ENCODE data around the gene CLIP2.
"Not testable (repeated sequence)": the region's sequence is repeated elsewhere in the genome, so short reads cannot be mapped to it uniquely, and the experiment has no call there.

The CLIP2 gene

GRCh38 chr7:74343281-74344131 is 54.3 kb downstream of the CLIP2 start:
- Histone ChIP-seq H3K9me3 (ENCODE audit: control insufficient read depth in 1 of 2, low read length in 2 of 2) (no peaks in the 10 kb centered on the region), H3K27ac (ENCODE audit: low read length) (no peak overlapping the region), H3K4me1 (ENCODE audit: control insufficient read depth in 1 of 2, insufficient read depth in 2 of 2, low read length in 2 of 2) (no peaks in the 10 kb centered on the region), H3K27me3 (ENCODE audit: low read depth, low read length) (no peaks in the 10 kb centered on the region), H3K36me3 (ENCODE audit: control insufficient read depth in 1 of 2, insufficient read depth in 2 of 2, low read length in 2 of 2) (peaks cover 11 to 16% of the 10 kb centered on the region in 2 donors), H3K4me3 (ENCODE audit: low read depth in 1 of 2, low read length in 2 of 2) (no peak overlapping the region)

- no peak overlapping the region for H3K27ac ChIP-seq (ENCODE audit: low read length)
- no peaks in the 10 kb centered on the region for H3K27me3 ChIP-seq (ENCODE audit: low read depth, low read length)
- no peak overlapping the region for H3K4me3 ChIP-seq (ENCODE audit: low read depth in 1 of 2, low read length in 2 of 2)
- H3K4me1 ChIP-seq (ENCODE audit: control insufficient read depth in 1 of 2, insufficient read depth in 2 of 2, low read length in 2 of 2): no peaks in the 10 kb centered on the region
- H3K9me3 ChIP-seq (ENCODE audit: control insufficient read depth in 1 of 2, low read length in 2 of 2): no peaks in the 10 kb centered on the region
- peaks cover 11% of the 10 kb centered on the region in 2 donors for H3K36me3 ChIP-seq (ENCODE audit: control insufficient read depth in 1 of 2, insufficient read depth in 2 of 2, low read length in 2 of 2)
These were observed 54.9 kb downstream of the CLIP2 start for GRCh38 chr7:74344132-74344496.

- Histone ChIP-seq H3K4me1 (ENCODE audit: control insufficient read depth in 1 of 2, insufficient read depth in 2 of 2, low read length in 2 of 2) (no peaks in the 10 kb centered on the region), H3K27ac (ENCODE audit: low read length) (no peak overlapping the region), H3K36me3 (ENCODE audit: control insufficient read depth in 1 of 2, insufficient read depth in 2 of 2, low read length in 2 of 2) (peaks cover 11% of the 10 kb centered on the region in 2 donors), H3K27me3 (ENCODE audit: low read depth, low read length) (no peaks in the 10 kb centered on the region), H3K9me3 (ENCODE audit: control insufficient read depth in 1 of 2, low read length in 2 of 2) (no peaks in the 10 kb centered on the region), H3K4me3 (ENCODE audit: low read depth in 1 of 2, low read length in 2 of 2) (no peak overlapping the region)
These were observed 55.6 kb downstream of the CLIP2 start for GRCh38 chr7:74344786-74345185.

GRCh38 chr7:74345970-74346369 is 56.8 kb downstream of the CLIP2 start:
- H3K9me3 ChIP-seq (ENCODE audit: control insufficient read depth in 1 of 2, low read length in 2 of 2): no peaks in the 10 kb centered on the region
- H3K27me3 ChIP-seq (ENCODE audit: low read depth, low read length): no peaks in the 10 kb centered on the region
- no peak overlapping the region for H3K27ac ChIP-seq (ENCODE audit: low read length)
- peaks cover 4 to 11% of the 10 kb centered on the region in 2 donors for H3K36me3 ChIP-seq (ENCODE audit: control insufficient read depth in 1 of 2, insufficient read depth in 2 of 2, low read length in 2 of 2)
- H3K4me1 ChIP-seq (ENCODE audit: control insufficient read depth in 1 of 2, insufficient read depth in 2 of 2, low read length in 2 of 2): no peaks in the 10 kb centered on the region
- no peak overlapping the region for H3K4me3 ChIP-seq (ENCODE audit: low read depth in 1 of 2, low read length in 2 of 2)

GRCh38 chr7:74349621-74350020 is 60.4 kb downstream of the CLIP2 start:
- H3K27me3 ChIP-seq (ENCODE audit: low read depth, low read length): no peaks in the 10 kb centered on the region
- no peak overlapping the region for H3K27ac ChIP-seq (ENCODE audit: low read length)
- H3K4me3 ChIP-seq (ENCODE audit: low read depth in 1 of 2, low read length in 2 of 2): no peak overlapping the region
- H3K9me3 ChIP-seq (ENCODE audit: control insufficient read depth in 1 of 2, low read length in 2 of 2): no peaks in the 10 kb centered on the region
- peaks cover 5 to 8% of the 10 kb centered on the region in 2 donors for H3K36me3 ChIP-seq (ENCODE audit: control insufficient read depth in 1 of 2, insufficient read depth in 2 of 2, low read length in 2 of 2)
- no peaks in the 10 kb centered on the region for H3K4me1 ChIP-seq (ENCODE audit: control insufficient read depth in 1 of 2, insufficient read depth in 2 of 2, low read length in 2 of 2)

- H3K27me3 ChIP-seq (ENCODE audit: low read depth, low read length): no peaks in the 10 kb centered on the region
- no peak overlapping the region for H3K27ac ChIP-seq (ENCODE audit: low read length)
- no peak overlapping the region for H3K4me3 ChIP-seq (ENCODE audit: low read depth in 1 of 2, low read length in 2 of 2)
- H3K4me1 ChIP-seq (ENCODE audit: control insufficient read depth in 1 of 2, insufficient read depth in 2 of 2, low read length in 2 of 2): no peaks in the 10 kb centered on the region
- H3K9me3 ChIP-seq (ENCODE audit: control insufficient read depth in 1 of 2, low read length in 2 of 2): peaks cover 0 to 5% of the 10 kb centered on the region in 2 donors
- H3K36me3 ChIP-seq (ENCODE audit: control insufficient read depth in 1 of 2, insufficient read depth in 2 of 2, low read length in 2 of 2): peaks cover 2 to 13% of the 10 kb centered on the region in 2 donors
These were observed 61.5 kb downstream of the CLIP2 start for GRCh38 chr7:74350751-74351150.

GRCh38 chr7:74351836-74352235 is 62.6 kb downstream of the CLIP2 start:
- Histone ChIP-seq H3K27me3 (ENCODE audit: low read depth, low read length) (no peaks in the 10 kb centered on the region), H3K36me3 (ENCODE audit: control insufficient read depth in 1 of 2, insufficient read depth in 2 of 2, low read length in 2 of 2) (peaks cover 12 to 24% of the 10 kb centered on the region in 2 donors), H3K9me3 (ENCODE audit: control insufficient read depth in 1 of 2, low read length in 2 of 2) (peaks cover 0 to 15% of the 10 kb centered on the region in 2 donors), H3K4me3 (ENCODE audit: low read depth in 1 of 2, low read length in 2 of 2) (no peak overlapping the region), H3K27ac (ENCODE audit: low read length) (no peak overlapping the region), H3K4me1 (ENCODE audit: control insufficient read depth in 1 of 2, insufficient read depth in 2 of 2, low read length in 2 of 2) (no peaks in the 10 kb centered on the region)

GRCh38 chr7:74352551-74353138 is 63.4 kb downstream of the CLIP2 start:
- Histone ChIP-seq H3K36me3 (ENCODE audit: control insufficient read depth in 1 of 2, insufficient read depth in 2 of 2, low read length in 2 of 2) (peaks cover 12 to 30% of the 10 kb centered on the region in 2 donors), H3K9me3 (ENCODE audit: control insufficient read depth in 1 of 2, low read length in 2 of 2) (peaks cover 0 to 15% of the 10 kb centered on the region in 2 donors)
- not testable (repeated sequence) for H3K27ac ChIP-seq (ENCODE audit: low read length); H3K4me3 ChIP-seq (ENCODE audit: low read depth in 1 of 2, low read length in 2 of 2); H3K27me3 ChIP-seq (ENCODE audit: low read depth, low read length); H3K4me1 ChIP-seq (ENCODE audit: control insufficient read depth in 1 of 2, insufficient read depth in 2 of 2, low read length in 2 of 2)

GRCh38 chr7:74354009-74354408 is 64.8 kb downstream of the CLIP2 start:
- Histone ChIP-seq H3K27ac (ENCODE audit: low read length) (no peak overlapping the region), H3K4me3 (ENCODE audit: low read depth in 1 of 2, low read length in 2 of 2) (no peak overlapping the region), H3K36me3 (ENCODE audit: control insufficient read depth in 1 of 2, insufficient read depth in 2 of 2, low read length in 2 of 2) (peaks cover 12 to 30% of the 10 kb centered on the region in 2 donors), H3K27me3 (ENCODE audit: low read depth, low read length) (no peaks in the 10 kb centered on the region), H3K9me3 (ENCODE audit: control insufficient read depth in 1 of 2, low read length in 2 of 2) (peaks cover 0 to 15% of the 10 kb centered on the region in 2 donors), H3K4me1 (ENCODE audit: control insufficient read depth in 1 of 2, insufficient read depth in 2 of 2, low read length in 2 of 2) (no peaks in the 10 kb centered on the region)

- no peaks in the 10 kb centered on the region for H3K4me1 ChIP-seq (ENCODE audit: control insufficient read depth in 1 of 2, insufficient read depth in 2 of 2, low read length in 2 of 2)
- H3K36me3 ChIP-seq (ENCODE audit: control insufficient read depth in 1 of 2, insufficient read depth in 2 of 2, low read length in 2 of 2): peaks cover 17 to 30% of the 10 kb centered on the region in 2 donors
- H3K9me3 ChIP-seq (ENCODE audit: control insufficient read depth in 1 of 2, low read length in 2 of 2): peaks cover 0 to 15% of the 10 kb centered on the region in 2 donors
- no peak overlapping the region for H3K27ac ChIP-seq (ENCODE audit: low read length)
- no peak overlapping the region for H3K4me3 ChIP-seq (ENCODE audit: low read depth in 1 of 2, low read length in 2 of 2)
- H3K27me3 ChIP-seq (ENCODE audit: low read depth, low read length): no peaks in the 10 kb centered on the region
These were observed 65.9 kb downstream of the CLIP2 start for GRCh38 chr7:74355091-74355490.

- Histone ChIP-seq H3K9me3 (ENCODE audit: control insufficient read depth in 1 of 2, low read length in 2 of 2) (peaks cover 0 to 15% of the 10 kb centered on the region in 2 donors), H3K27ac (ENCODE audit: low read length) (no peak overlapping the region), H3K4me3 (ENCODE audit: low read depth in 1 of 2, low read length in 2 of 2) (no peak overlapping the region), H3K4me1 (ENCODE audit: control insufficient read depth in 1 of 2, insufficient read depth in 2 of 2, low read length in 2 of 2) (no peaks in the 10 kb centered on the region), H3K36me3 (ENCODE audit: control insufficient read depth in 1 of 2, insufficient read depth in 2 of 2, low read length in 2 of 2) (peaks cover 19 to 30% of the 10 kb centered on the region in 2 donors), H3K27me3 (ENCODE audit: low read depth, low read length) (no peaks in the 10 kb centered on the region)
These were observed 67.5 kb downstream of the CLIP2 start for GRCh38 chr7:74356589-74357315.
